ENCODE data around the gene ZNF793.

ZNF793 gene

DNA sequence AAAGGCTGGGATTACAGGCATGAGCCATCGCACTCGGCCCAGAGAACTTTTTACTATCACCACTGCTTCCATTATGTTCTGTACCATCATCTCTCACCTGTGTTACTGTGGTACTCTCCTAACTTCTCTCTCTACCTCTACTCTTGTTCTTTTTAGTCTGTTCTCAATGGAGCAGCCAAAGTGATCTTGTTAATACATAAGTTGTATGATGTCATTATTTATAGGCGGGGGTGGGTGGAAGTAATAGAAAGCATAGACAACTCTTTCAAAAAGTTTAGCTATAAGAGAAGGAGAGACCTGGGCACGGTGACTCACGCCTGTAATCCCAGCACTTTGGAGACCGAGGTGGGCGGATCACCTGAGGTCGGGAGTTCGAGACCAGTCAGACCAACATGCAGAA is 34.6 kb upstream of the ZNF793 start:
- H3K27me3 ChIP-seq (ENCODE audit: insufficient read depth, low read length, poor library complexity, severe bottlenecking), result no peaks in the 10 kb centered on the region
- H3K4me1 ChIP-seq (ENCODE audit: insufficient read depth, low read length, poor library complexity, severe bottlenecking), result peaks cover 9% of the 10 kb centered on the region
- H3K9me3 ChIP-seq (ENCODE audit: insufficient read depth, low read depth, low read length), result no peaks in the 10 kb centered on the region
- peaks cover 14% of the 10 kb centered on the region; the same call in 1 of the 2 replicates for H3K36me3 ChIP-seq (ENCODE audit: insufficient read depth, low read length)
- no peak overlapping the region for H3K4me3 ChIP-seq (ENCODE audit: low read length, poor library complexity, severe bottlenecking)
- H2AFZ ChIP-seq (ENCODE audit: low read length), result no peak overlapping the region
- H3F3A ChIP-seq (ENCODE audit: low read depth), result no peaks in the 10 kb centered on the region
- TF ChIP-seq, protein P1, sequence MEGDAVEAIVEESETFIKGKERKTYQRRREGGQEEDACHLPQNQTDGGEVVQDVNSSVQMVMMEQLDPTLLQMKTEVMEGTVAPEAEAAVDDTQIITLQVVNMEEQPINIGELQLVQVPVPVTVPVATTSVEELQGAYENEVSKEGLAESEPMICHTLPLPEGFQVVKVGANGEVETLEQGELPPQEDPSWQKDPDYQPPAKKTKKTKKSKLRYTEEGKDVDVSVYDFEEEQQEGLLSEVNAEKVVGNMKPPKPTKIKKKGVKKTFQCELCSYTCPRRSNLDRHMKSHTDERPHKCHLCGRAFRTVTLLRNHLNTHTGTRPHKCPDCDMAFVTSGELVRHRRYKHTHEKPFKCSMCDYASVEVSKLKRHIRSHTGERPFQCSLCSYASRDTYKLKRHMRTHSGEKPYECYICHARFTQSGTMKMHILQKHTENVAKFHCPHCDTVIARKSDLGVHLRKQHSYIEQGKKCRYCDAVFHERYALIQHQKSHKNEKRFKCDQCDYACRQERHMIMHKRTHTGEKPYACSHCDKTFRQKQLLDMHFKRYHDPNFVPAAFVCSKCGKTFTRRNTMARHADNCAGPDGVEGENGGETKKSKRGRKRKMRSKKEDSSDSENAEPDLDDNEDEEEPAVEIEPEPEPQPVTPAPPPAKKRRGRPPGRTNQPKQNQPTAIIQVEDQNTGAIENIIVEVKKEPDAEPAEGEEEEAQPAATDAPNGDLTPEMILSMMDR (conservative IDR thresholded peaks at IDR 0.05; ENCODE audit: low read length), result no peak
- no peak for TF ChIP-seq EZH2phosphoT487 (IDR thresholded peaks at IDR 0.05; ENCODE audit: borderline replicate concordance)
- H3K9me2 ChIP-seq (replicated peaks; ENCODE audit: low read depth, low read length), result no peaks in the 10 kb centered on the region
- H3K9ac ChIP-seq (ENCODE audit: low read depth, low read length, poor library complexity, severe bottlenecking), result no peak overlapping the region
- no peaks in the 10 kb centered on the region for H4K20me1 ChIP-seq (ENCODE audit: insufficient read depth, low read length, poor library complexity, severe bottlenecking)
- no peak overlapping the region for H3K4me2 ChIP-seq (ENCODE audit: low read depth, low read length, poor library complexity, severe bottlenecking)
- H3K79me2 ChIP-seq (ENCODE audit: insufficient read depth, low read length), result peaks cover 21% of the 10 kb centered on the region

DNA sequence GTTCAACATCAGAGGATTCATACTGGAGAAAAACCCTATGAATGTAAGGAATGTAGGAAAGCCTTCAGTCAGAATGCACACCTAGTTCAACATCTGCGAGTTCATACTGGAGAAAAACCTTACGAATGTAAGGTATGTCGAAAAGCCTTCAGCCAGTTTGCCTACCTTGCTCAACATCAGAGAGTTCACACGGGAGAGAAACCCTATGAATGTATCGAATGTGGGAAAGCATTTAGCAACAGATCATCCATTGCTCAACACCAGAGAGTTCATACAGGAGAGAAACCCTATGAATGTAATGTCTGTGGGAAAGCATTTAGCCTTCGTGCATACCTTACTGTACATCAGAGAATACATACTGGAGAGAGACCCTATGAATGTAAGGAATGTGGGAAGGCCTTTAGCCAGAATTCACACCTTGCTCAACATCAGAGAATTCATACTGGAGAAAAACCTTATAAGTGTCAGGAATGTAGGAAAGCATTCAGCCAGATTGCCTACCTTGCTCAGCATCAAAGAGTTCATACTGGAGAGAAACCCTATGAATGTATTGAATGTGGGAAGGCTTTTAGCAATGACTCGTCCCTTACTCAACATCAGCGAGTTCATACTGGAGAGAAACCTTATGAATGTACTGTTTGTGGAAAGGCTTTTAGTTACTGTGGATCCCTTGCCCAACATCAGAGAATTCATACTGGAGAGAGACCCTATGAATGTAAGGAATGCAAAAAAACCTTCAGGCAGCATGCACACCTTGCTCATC is 22.2 kb upstream of the ZNF793 start:
- Histone ChIP-seq H3K27me3 (ENCODE audit: insufficient read depth, low read length, poor library complexity, severe bottlenecking) (no peaks in the 10 kb centered on the region), H3F3A (ENCODE audit: low read depth) (no peaks in the 10 kb centered on the region), H4K20me1 (ENCODE audit: insufficient read depth, low read length, poor library complexity, severe bottlenecking) (no peaks in the 10 kb centered on the region), H3K9ac (ENCODE audit: low read depth, low read length, poor library complexity, severe bottlenecking) (no peak overlapping the region), H3K36me3 (ENCODE audit: insufficient read depth, low read length) (peaks cover 45% of the 10 kb centered on the region), H3K9me3 (ENCODE audit: insufficient read depth, low read depth, low read length) (peaks cover 44% of the 10 kb centered on the region), H3K4me2 (ENCODE audit: low read depth, low read length, poor library complexity, severe bottlenecking) (no peak overlapping the region), H3K4me1 (ENCODE audit: insufficient read depth, low read length, poor library complexity, severe bottlenecking) (no peaks in the 10 kb centered on the region), H2AFZ (ENCODE audit: low read length) (no peak overlapping the region), H3K79me2 (ENCODE audit: insufficient read depth, low read length) (no peaks in the 10 kb centered on the region), H3K4me3 (ENCODE audit: low read length, poor library complexity, severe bottlenecking) (no peak overlapping the region), H3K9me2 (replicated peaks; ENCODE audit: low read depth, low read length) (no peaks in the 10 kb centered on the region)
- TF ChIP-seq, protein P1 (conservative IDR thresholded peaks at IDR 0.05; ENCODE audit: low read length), result no peak
- no peak for TF ChIP-seq EZH2phosphoT487 (IDR thresholded peaks at IDR 0.05; ENCODE audit: borderline replicate concordance)

DNA sequence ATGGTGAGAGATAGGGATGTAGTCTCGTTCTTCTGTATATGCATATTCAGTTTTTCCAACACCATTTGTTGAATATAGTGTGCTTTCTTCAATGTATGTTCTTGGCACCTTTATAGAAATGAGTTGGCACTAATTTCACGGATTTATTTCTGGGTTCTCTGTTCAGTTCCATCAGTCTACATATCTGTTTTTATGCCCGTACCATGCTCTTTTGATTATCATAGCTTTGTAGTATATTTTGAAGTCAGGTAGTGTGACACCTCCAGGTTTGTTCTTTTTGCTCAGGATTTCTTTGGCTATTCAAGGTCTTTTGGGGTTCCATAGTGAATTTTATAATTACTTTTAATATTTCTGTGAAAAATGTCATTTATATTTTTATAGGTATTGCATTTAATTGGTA is 14.5 kb upstream of the ZNF793 start:
- no peak overlapping the region for H2AFZ ChIP-seq (ENCODE audit: low read length)
- H3K4me1 ChIP-seq (ENCODE audit: insufficient read depth, low read length, poor library complexity, severe bottlenecking), result no peaks in the 10 kb centered on the region
- H3K27me3 ChIP-seq (ENCODE audit: insufficient read depth, low read length, poor library complexity, severe bottlenecking), result no peaks in the 10 kb centered on the region
- no peak overlapping the region for H3K9ac ChIP-seq (ENCODE audit: low read depth, low read length, poor library complexity, severe bottlenecking)
- TF ChIP-seq, protein P1 (conservative IDR thresholded peaks at IDR 0.05; ENCODE audit: low read length), result no peak
- no peak for TF ChIP-seq EZH2phosphoT487 (IDR thresholded peaks at IDR 0.05; ENCODE audit: borderline replicate concordance)
- H4K20me1 ChIP-seq (ENCODE audit: insufficient read depth, low read length, poor library complexity, severe bottlenecking), result no peaks in the 10 kb centered on the region
- H3K36me3 ChIP-seq (ENCODE audit: insufficient read depth, low read length), result no peaks in the 10 kb centered on the region
- peaks cover 14% of the 10 kb centered on the region; the same call in 1 of the 2 replicates for H3K9me3 ChIP-seq (ENCODE audit: insufficient read depth, low read depth, low read length)
- no peak overlapping the region for H3K4me2 ChIP-seq (ENCODE audit: low read depth, low read length, poor library complexity, severe bottlenecking)
- H3K4me3 ChIP-seq (ENCODE audit: low read length, poor library complexity, severe bottlenecking), result no peak overlapping the region
- H3F3A ChIP-seq (ENCODE audit: low read depth), result no peaks in the 10 kb centered on the region
- H3K79me2 ChIP-seq (ENCODE audit: insufficient read depth, low read length), result no peaks in the 10 kb centered on the region
- no peaks in the 10 kb centered on the region for H3K9me2 ChIP-seq (replicated peaks; ENCODE audit: low read depth, low read length)
